Fibroblast of lung (primary cell): ENCODE data around the gene SIAH3. TPM values are rescaled to one million over a fixed set of nuclear protein-coding genes. Genes with fewer than 3 reads are reported as not detected.

Source experiments
- DNase-seq, 2 donors: peaks; one replicate each; pipeline versions ENCODE4 v3.0.0 to v3.0.0-alpha.2; 2010; ENCODE audit warnings: low read depth in 2 of 2
- H2AFZ ChIP-seq: 2 replicates; pipeline ENCODE4 v1.5.1; 2012; ENCODE audit warnings: low read length, control low read depth, inconsistent platforms
- H3K27ac ChIP-seq: 2 replicates; pipeline ENCODE4 v1.5.1; 2011; ENCODE audit warnings: low read length, control low read depth; ENCODE audit not compliant: insufficient read depth
- H3K27me3 ChIP-seq: 2 replicates; pipeline ENCODE4 v1.5.1; 2011; ENCODE audit warnings: mild to moderate bottlenecking, low read length; ENCODE audit not compliant: control insufficient read depth, insufficient read depth
- H3K36me3 ChIP-seq: 2 replicates; pipeline ENCODE4 v1.5.1; 2011; ENCODE audit warnings: low read length; ENCODE audit not compliant: control insufficient read depth, insufficient read depth
- H3K4me1 ChIP-seq: 2 replicates; pipeline ENCODE4 v1.5.1; 2011; ENCODE audit warnings: low read length; ENCODE audit not compliant: control insufficient read depth, insufficient read depth; ENCODE audit errors: extremely low read depth
- H3K4me2 ChIP-seq: 2 replicates; pipeline ENCODE4 v1.5.1; 2011; ENCODE audit warnings: low read length, control low read depth; ENCODE audit not compliant: insufficient read depth; ENCODE audit errors: extremely low read depth
- H3K4me3 ChIP-seq, 4 experiments: fragments of 200-600 bp in 1 of 4; sonication (generic) in 1 of 4; replicated peaks in 1 of 4; 2 replicates each; pipeline ENCODE4 v1.5.1; 2011 to 2016; ENCODE audit warnings: low read length in 4 of 4, low read depth in 3 of 4, mild to moderate bottlenecking in 3 of 4, control low read depth in 2 of 4, inconsistent platforms in 1 of 4, mixed read lengths in 1 of 4; ENCODE audit not compliant: insufficient read depth in 1 of 4; ENCODE audit errors: control extremely low read depth in 1 of 4
- H3K79me2 ChIP-seq: 2 replicates; pipeline ENCODE4 v1.5.1; 2012; ENCODE audit warnings: mild to moderate bottlenecking, low read length, inconsistent platforms; ENCODE audit not compliant: control insufficient read depth, insufficient read depth
- H3K9ac ChIP-seq: 2 replicates; pipeline ENCODE4 v1.5.1; 2011; ENCODE audit warnings: mild to moderate bottlenecking, low read length, control low read depth; ENCODE audit not compliant: insufficient read depth
- H3K9me3 ChIP-seq: 2 replicates; pipeline ENCODE4 v1.5.1; 2012; ENCODE audit warnings: low read depth, low read length; ENCODE audit not compliant: control insufficient read depth, insufficient read depth
- H4K20me1 ChIP-seq: 2 replicates; pipeline ENCODE4 v1.5.1; 2011; ENCODE audit warnings: low read length; ENCODE audit not compliant: control insufficient read depth, insufficient read depth; ENCODE audit errors: extremely low read depth
- CTCF ChIP-seq, 2 donors: IDR thresholded peaks in 1 of 2; conservative IDR thresholded peaks in 1 of 2; 1 replicate in 1 of 2; 2 replicates in 1 of 2; pipeline ENCODE4 v1.5.1; 2011 to 2012; ENCODE audit warnings: low read length in 2 of 2, control low read depth in 1 of 2, inconsistent platforms in 1 of 2, low read depth in 1 of 2, mild to moderate bottlenecking in 1 of 2
- EZH2 ChIP-seq: IDR thresholded peaks from 2 replicates; pipeline ENCODE4 v1.5.1; 2012; ENCODE audit warnings: low read length, control low read depth, mild to moderate bottlenecking; ENCODE audit errors: missing control alignments
- polyA plus RNA-seq, 2 donors: library from polyadenylated mRNA; depleted of rRNA in 1 of 2; stranded (reverse) in 1 of 2; unstranded in 1 of 2; fragments of >200 nt; gene quantifications; 2 replicates each; pipeline ENCODE4 v1.2.1, GENCODE V29; 2011 to 2012; ENCODE audit warnings: missing spikeins in 1 of 2
- total RNA-seq: library from RNA; depleted of rRNA; stranded (reverse); fragments of >200 nt; gene quantifications from 2 replicates; pipeline ENCODE4 v1.2.1, GENCODE V29; 2014

SIAH3 gene
- total and polyA plus RNA-seq, 2 donors (not counting 1 experiment from before 2014, with no cell fraction given): not detected

GRCh38 chr13:45849408-45849807, 2.1 kb downstream of the SIAH3 start:
- no peak overlapping the region for H3K27ac ChIP-seq
- TF ChIP-seq CTCF (conservative IDR thresholded peaks at IDR 0.05 in 1 of 2, IDR thresholded peaks at IDR 0.05 in 1 of 2; ENCODE audit: low read depth in 1 of 2, low read length in 2 of 2): no peak
- TF ChIP-seq EZH2: no peak
- no peak overlapping the region for H3K4me3 ChIP-seq
- H3K36me3 ChIP-seq: no peaks in the 10 kb centered on the region
- no peaks in the 10 kb centered on the region for H4K20me1 ChIP-seq
- H3K79me2 ChIP-seq: no peaks in the 10 kb centered on the region
- no peak overlapping the region for H3K4me2 ChIP-seq
- DNase-seq: no peak
- H3K4me1 ChIP-seq: no peaks in the 10 kb centered on the region
- H3K9ac ChIP-seq: no peak overlapping the region
- peaks cover 34% of the 10 kb centered on the region for H3K27me3 ChIP-seq
- no peaks in the 10 kb centered on the region for H3K9me3 ChIP-seq
- no peak overlapping the region for H2AFZ ChIP-seq

GRCh38 chr13:45847554-45848224, 3.9 kb downstream of the SIAH3 start:
- Histone ChIP-seq H4K20me1 (no peaks in the 10 kb centered on the region), H3K9ac (no peak overlapping the region), H3K27ac (no peak overlapping the region), H3K4me1 (no peaks in the 10 kb centered on the region), H3K4me2 (no peak overlapping the region), H3K27me3 (peaks cover 37% of the 10 kb centered on the region), H3K36me3 (no peaks in the 10 kb centered on the region), H3K9me3 (no peaks in the 10 kb centered on the region), H2AFZ (no peak overlapping the region), H3K79me2 (no peaks in the 10 kb centered on the region), H3K4me3 (no peak overlapping the region)
- DNase-seq: peak in 1 of 2 donors; percentile 34
- TF ChIP-seq CTCF (conservative IDR thresholded peaks at IDR 0.05 in 1 of 2, IDR thresholded peaks at IDR 0.05 in 1 of 2; ENCODE audit: low read depth in 1 of 2, low read length in 2 of 2) (no peak), EZH2 (no peak)

GRCh38 chr13:45846681-45847080, 4.9 kb downstream of the SIAH3 start:
- H3K27me3 ChIP-seq: peaks cover 29% of the 10 kb centered on the region
- no peaks in the 10 kb centered on the region for H3K36me3 ChIP-seq
- no peaks in the 10 kb centered on the region for H3K79me2 ChIP-seq
- H3K27ac ChIP-seq: no peak overlapping the region
- TF ChIP-seq CTCF (conservative IDR thresholded peaks at IDR 0.05 in 1 of 2, IDR thresholded peaks at IDR 0.05 in 1 of 2; ENCODE audit: low read depth in 1 of 2, low read length in 2 of 2) (no peak), EZH2 (no peak)
- no peak overlapping the region for H3K9ac ChIP-seq
- H3K4me1 ChIP-seq: no peaks in the 10 kb centered on the region
- no peak for DNase-seq
- H4K20me1 ChIP-seq: no peaks in the 10 kb centered on the region
- no peaks in the 10 kb centered on the region for H3K9me3 ChIP-seq
- H2AFZ ChIP-seq: no peak overlapping the region
- H3K4me2 ChIP-seq: no peak overlapping the region
- H3K4me3 ChIP-seq: no peak overlapping the region
